Femur (tissue), 1 donor: ENCODE data around the gene NGDN.

Experiments
- DNase-seq: peaks from one replicate; pipeline ENCODE4 v3.0.0-alpha.2; 2017

Gene NGDN

GRCh38 chr14:23478109-23478759 is 8.7 kb downstream of the NGDN start:
- DNase-seq: peak; percentile 43

- DNase-seq: no peak
Observed at GRCh38 chr14:23481362-23481970, 12.0 kb downstream of the NGDN start.

- DNase-seq: no peak
Observed at GRCh38 chr14:23481979-23482822, 12.7 kb downstream of the NGDN start.

- no peak for DNase-seq
Observed at GRCh38 chr14:23482823-23483148, 13.3 kb downstream of the NGDN start.

- no peak for DNase-seq
Observed at GRCh38 chr14:23483236-23483854, 13.8 kb downstream of the NGDN start.

- DNase-seq: no peak
Observed at GRCh38 chr14:23485326-23485725, 15.8 kb downstream of the NGDN start.

GRCh38 chr14:23486036-23486435 is 16.5 kb downstream of the NGDN start:
- DNase-seq: no peak

GRCh38 chr14:23487216-23487615 is 17.7 kb downstream of the NGDN start:
- no peak for DNase-seq

- no peak for DNase-seq
Observed at GRCh38 chr14:23492618-23493272, 23.2 kb downstream of the NGDN start.

GRCh38 chr14:23494223-23494622 is 24.7 kb downstream of the NGDN start:
- DNase-seq: no peak

- DNase-seq: no peak
Observed at GRCh38 chr14:23512156-23512555, 42.7 kb downstream of the NGDN start.

GRCh38 chr14:23513005-23513817 is 43.7 kb downstream of the NGDN start:
- peak; percentile 47 for DNase-seq

GRCh38 chr14:23513818-23514643 is 44.5 kb downstream of the NGDN start:
- no peak for DNase-seq

GRCh38 chr14:23514644-23514957 is 45.1 kb downstream of the NGDN start:
- DNase-seq: peak; percentile 37

GRCh38 chr14:23517650-23518326 is 48.3 kb downstream of the NGDN start:
- no peak for DNase-seq

GRCh38 chr14:23518709-23519108 is 49.2 kb downstream of the NGDN start:
- no peak for DNase-seq

GRCh38 chr14:23520899-23521533 is 51.5 kb downstream of the NGDN start:
- no peak for DNase-seq

GRCh38 chr14:23521785-23522640 is 52.5 kb downstream of the NGDN start:
- DNase-seq: no peak

- DNase-seq: no peak
Observed at GRCh38 chr14:23522643-23523198, 53.2 kb downstream of the NGDN start.
